Stimulated activated CD8-positive, alpha-beta memory T cell treated with anti-CD3 and anti-CD28 coated beads, Interleukin-7, amount 100 ng/mL, for 4 hours (primary cell): Measurements from ENCODE around the gene STK32B.
"Not testable (repeated sequence)": the region's sequence is repeated elsewhere in the genome, so short reads cannot be mapped to it uniquely, and the experiment has no call there.

ENCODE experiments used
- DNase-seq, 2 donors: peaks; one replicate each; pipeline ENCODE4 v3.0.0-alpha.2; 2020; ENCODE audit warnings: low read depth in 2 of 2

STK32B gene

DNA sequence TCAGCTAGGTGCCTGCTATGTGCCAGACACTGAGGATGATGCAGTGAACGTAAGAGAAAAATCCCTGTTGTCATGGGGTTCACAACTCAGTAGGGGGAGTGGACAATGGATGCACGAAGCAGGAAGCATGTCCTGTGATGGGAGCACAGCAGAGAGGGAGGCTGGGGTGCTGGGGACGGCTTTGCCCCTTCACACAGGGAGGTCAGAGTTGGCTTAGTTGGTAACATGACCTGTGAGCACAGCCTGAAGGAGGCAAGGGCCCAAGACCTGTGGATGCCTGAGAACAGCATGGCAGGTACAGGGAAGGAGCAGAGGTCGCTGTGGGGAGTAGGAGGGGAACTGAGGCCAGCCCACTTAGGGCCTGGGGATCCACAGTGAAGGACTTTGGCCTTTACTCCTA, 109.4 kb downstream of the STK32B start:
- DNase-seq: no peak

DNA sequence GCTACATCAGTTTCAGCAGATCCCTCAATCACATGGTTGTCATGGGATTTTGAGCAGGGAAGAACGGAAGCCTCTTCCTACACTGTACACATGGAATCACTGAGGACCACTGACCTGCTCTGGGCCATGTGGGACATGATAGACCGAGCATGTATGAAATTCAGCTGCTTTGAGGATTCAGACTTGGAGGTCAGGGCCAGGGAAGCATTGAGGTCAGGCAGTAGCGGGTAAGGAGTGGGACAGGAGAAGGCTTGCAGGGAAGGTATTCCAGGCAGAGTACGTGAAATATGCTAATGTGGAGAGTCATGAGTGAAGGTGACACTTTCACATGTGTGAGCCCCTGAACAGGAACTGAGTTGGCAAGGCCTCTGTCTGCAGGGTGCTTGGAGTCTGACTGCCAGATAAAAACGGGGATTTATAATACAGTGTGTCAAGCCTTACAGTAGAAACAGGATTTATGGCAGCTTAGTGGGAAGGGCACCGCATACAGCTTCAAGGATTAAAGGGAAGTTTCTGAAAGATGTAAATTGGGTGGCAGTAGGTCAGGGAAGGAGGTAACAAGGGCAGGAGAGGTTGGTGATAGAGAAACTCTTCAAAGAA, 111.7 kb downstream of the STK32B start:
- DNase-seq: no peak

- no peak for DNase-seq
Observed at GRCh38 chr4:5164221-5164912, 113.1 kb downstream of the STK32B start.

DNA sequence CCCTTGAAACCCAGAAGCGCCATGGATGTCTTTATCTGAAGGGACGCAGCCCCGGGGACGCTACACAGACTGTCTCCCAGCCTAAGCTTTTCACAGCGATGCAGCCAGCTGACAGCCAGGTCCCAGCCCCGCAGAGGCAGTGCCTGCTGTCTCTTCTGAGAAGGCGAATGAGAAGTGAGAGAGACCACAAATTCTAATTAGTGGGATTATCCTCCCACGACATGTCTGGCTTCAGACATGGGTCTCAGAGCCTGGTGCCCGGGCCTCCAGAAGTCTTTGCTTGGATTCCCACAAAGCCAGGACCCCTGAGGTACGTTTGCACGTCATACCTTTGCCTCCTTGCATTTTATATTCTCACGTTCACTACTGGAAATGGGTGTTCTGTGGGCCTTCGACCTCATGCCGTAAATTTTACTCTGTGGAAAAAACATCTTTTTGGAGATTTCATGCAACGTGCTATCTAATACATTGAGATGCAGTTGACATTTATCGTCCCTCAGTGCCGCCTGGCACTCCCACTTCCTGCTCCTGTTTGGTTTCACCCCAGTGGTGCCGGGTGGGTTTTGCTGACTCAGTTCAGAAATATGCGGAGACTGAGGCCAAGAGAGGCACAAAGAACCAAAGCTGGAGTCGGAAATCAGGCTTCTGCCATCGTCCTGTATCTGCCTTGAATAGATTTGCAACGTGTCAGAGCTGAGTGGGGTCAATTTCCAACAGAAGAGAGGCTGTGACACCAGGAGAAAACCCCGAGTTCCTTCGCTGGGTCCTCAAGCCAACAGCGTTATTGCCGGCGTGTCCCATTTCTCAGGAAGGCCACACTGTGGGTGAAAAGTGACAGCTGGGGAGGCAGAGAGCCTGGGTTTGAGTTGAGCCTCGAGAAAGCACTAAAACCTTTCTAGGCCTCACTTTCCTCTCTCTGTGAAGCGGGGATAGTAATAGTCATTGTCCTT, 114.4 kb downstream of the STK32B start:
- DNase-seq: no peak

- DNase-seq: no peak
Observed at GRCh38 chr4:5166377-5166776, 115.1 kb downstream of the STK32B start.

DNA sequence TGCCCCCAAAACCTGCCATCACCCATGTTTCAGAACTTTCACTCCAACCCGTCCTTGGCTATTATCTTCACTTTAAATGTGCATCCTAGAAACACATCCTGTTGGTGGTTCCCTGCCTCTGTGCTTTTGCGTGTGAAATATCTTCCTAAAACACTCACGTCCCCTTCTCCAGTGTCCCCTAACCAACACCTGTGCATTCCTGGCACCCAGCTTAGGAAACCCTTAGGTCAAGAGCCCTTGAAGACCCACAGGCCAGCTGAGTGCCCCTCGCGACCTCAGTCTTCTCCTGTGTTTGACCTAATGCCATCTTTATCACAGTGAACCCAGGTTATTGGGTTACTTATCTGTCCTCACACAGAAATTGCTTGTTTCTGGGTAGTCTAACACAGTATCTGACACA, 117.6 kb downstream of the STK32B start:
- DNase-seq: no peak

DNA sequence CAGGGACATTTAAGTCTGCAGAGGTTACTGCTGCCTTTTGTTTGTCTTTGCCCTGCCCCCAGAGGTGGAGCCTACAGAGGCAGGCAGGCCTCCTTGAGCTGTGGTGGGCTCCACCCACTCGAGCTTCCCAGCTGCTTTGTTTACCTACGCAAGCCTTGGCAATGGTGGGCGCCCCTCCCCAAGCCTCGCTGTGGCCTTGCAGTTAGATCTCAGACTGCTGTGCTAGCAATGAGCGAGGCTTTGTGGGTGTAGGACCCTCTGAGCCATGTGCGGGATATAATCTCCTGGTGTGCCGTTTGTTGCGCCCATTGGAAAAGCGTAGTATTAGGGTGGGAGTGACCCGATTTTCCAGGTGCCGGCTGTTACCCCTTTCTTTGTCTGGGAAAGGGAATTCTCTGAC, 124.6 kb downstream of the STK32B start:
- not testable (repeated sequence) for DNase-seq

- no peak for DNase-seq
Observed at GRCh38 chr4:5184606-5185005, 133.3 kb downstream of the STK32B start.

- DNase-seq: no peak
Observed at GRCh38 chr4:5185551-5185950, 134.3 kb downstream of the STK32B start.

DNA sequence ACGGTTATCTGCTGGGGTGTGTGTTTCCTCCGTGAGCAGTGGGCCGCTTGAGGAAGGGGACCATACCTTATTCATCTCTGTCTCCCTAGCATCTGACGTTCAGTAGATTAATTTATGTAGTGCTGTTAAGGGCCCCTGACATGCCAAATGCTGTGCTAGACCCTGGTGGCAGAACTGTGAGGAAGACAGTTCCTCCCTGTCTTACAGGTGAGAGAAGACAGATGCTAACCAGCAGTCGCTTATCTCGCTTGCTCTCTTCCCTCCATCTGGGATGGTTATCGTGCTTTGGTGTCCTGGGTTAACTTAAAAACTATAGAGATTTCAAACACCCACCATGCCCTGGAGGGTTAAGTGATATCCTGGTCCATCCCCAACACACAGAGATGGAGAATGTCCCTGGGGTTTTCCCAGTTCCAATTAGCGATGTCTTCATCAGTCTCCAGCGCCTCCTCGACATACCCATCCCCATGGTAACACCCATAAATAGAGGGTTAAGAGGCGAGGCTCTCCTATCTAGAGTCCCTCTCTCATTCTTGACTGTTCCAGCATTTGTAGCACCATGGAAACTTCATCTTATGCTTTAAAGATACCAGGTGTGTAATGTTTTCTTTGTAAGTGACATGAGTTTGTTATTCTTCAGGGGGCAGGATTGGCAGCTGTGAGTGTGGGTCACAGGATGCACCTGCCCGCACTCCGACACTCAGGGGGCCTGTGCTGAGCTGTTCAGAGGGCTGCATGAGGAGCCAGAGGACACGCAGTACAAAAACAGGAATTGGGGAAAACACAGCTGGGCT, 135.2 kb downstream of the STK32B start:
- DNase-seq: no peak

- DNase-seq: no peak
Observed at GRCh38 chr4:5188130-5188529, 136.8 kb downstream of the STK32B start.

- no peak for DNase-seq
Observed at GRCh38 chr4:5191831-5192230, 140.6 kb downstream of the STK32B start.

GRCh38 chr4:5192271-5192670, 141.0 kb downstream of the STK32B start:
- no peak for DNase-seq

GRCh38 chr4:5192678-5193077, 141.4 kb downstream of the STK32B start:
- DNase-seq: no peak

- no peak for DNase-seq
Observed at GRCh38 chr4:5198656-5199541, 147.6 kb downstream of the STK32B start.

DNA sequence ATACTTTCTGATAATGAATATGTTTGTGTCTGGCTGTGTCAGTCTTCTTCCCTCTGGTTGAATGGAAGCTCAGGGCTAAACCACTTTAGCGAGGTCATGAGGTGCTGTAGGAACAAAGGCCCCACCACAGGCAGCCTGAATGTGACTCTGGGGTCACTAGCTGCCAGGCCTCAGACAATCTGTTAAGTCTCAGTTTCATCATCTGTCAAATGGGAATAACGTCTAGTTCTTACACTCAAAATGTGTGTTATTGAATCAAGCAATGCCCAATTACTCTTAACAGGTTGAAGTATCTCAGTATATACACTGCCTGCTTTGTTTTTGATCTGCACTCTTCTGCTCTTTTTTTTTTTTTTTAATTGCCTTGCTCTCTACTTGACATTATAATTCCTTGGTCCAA, 148.6 kb downstream of the STK32B start:
- no peak for DNase-seq

GRCh38 chr4:5200513-5200912, 149.2 kb downstream of the STK32B start:
- DNase-seq: no peak

GRCh38 chr4:5203309-5203992, 152.2 kb downstream of the STK32B start:
- DNase-seq: no peak

- DNase-seq: no peak
Observed at GRCh38 chr4:5203993-5204310, 152.7 kb downstream of the STK32B start.

GRCh38 chr4:5204781-5205180, 153.5 kb downstream of the STK32B start:
- no peak for DNase-seq
